ENCODE results near the gene RAB11FIP2.

RAB11FIP2 gene

GRCh38 chr10:118027397-118027796 is 19.3 kb downstream of the RAB11FIP2 start:
- no peak for DNase-seq (ENCODE audit: low read depth)
- TF ChIP-seq CTCF (IDR thresholded peaks at IDR 0.05; ENCODE audit: low read length, missing control alignments): no peak
- H3K4me3 ChIP-seq (replicated peaks; ENCODE audit: low read depth, low read length): no peak overlapping the region

GRCh38 chr10:118026936-118027335 is 19.8 kb downstream of the RAB11FIP2 start:
- TF ChIP-seq CTCF (IDR thresholded peaks at IDR 0.05; ENCODE audit: low read length, missing control alignments): no peak
- no peak overlapping the region for H3K4me3 ChIP-seq (replicated peaks; ENCODE audit: low read depth, low read length)
- no peak for DNase-seq (ENCODE audit: low read depth)

GRCh38 chr10:118020365-118020764 is 26.4 kb downstream of the RAB11FIP2 start:
- no peak for TF ChIP-seq CTCF (IDR thresholded peaks at IDR 0.05; ENCODE audit: low read length, missing control alignments)
- H3K4me3 ChIP-seq (replicated peaks; ENCODE audit: low read depth, low read length): no peak overlapping the region
- DNase-seq (ENCODE audit: low read depth): no peak

GRCh38 chr10:118017850-118018249 is 28.9 kb downstream of the RAB11FIP2 start:
- no peak for TF ChIP-seq CTCF (IDR thresholded peaks at IDR 0.05; ENCODE audit: low read length, missing control alignments)
- DNase-seq (ENCODE audit: low read depth): no peak
- no peak overlapping the region for H3K4me3 ChIP-seq (replicated peaks; ENCODE audit: low read depth, low read length)

- no peak overlapping the region for H3K4me3 ChIP-seq (replicated peaks; ENCODE audit: low read depth, low read length)
- DNase-seq (ENCODE audit: low read depth): no peak
- no peak for TF ChIP-seq CTCF (IDR thresholded peaks at IDR 0.05; ENCODE audit: low read length, missing control alignments)
These were observed 29.5 kb downstream of the RAB11FIP2 start for GRCh38 chr10:118017071-118017740.

- no peak for TF ChIP-seq CTCF (IDR thresholded peaks at IDR 0.05; ENCODE audit: low read length, missing control alignments)
- no peak overlapping the region for H3K4me3 ChIP-seq (replicated peaks; ENCODE audit: low read depth, low read length)
- DNase-seq (ENCODE audit: low read depth): no peak
These were observed 33.7 kb downstream of the RAB11FIP2 start for GRCh38 chr10:118012952-118013525.

GRCh38 chr10:118007773-118008172 is 39.0 kb downstream of the RAB11FIP2 start:
- no peak for DNase-seq (ENCODE audit: low read depth)
- no peak for TF ChIP-seq CTCF (IDR thresholded peaks at IDR 0.05; ENCODE audit: low read length, missing control alignments)
- H3K4me3 ChIP-seq (replicated peaks; ENCODE audit: low read depth, low read length): no peak overlapping the region

Measured in fibroblast of pulmonary artery (primary cell).